Measurements from ENCODE around the gene ZNF48. TPM values are rescaled to one million over a fixed set of nuclear protein-coding genes. Genes with fewer than 3 reads are reported as not detected.
A peak's percentile ranks its signal among the peaks of the same experiment; 100 is the strongest.

Gene ZNF48
- total RNA-seq, 1 experiment from 2014 or later = 57.3 TPM

DNA sequence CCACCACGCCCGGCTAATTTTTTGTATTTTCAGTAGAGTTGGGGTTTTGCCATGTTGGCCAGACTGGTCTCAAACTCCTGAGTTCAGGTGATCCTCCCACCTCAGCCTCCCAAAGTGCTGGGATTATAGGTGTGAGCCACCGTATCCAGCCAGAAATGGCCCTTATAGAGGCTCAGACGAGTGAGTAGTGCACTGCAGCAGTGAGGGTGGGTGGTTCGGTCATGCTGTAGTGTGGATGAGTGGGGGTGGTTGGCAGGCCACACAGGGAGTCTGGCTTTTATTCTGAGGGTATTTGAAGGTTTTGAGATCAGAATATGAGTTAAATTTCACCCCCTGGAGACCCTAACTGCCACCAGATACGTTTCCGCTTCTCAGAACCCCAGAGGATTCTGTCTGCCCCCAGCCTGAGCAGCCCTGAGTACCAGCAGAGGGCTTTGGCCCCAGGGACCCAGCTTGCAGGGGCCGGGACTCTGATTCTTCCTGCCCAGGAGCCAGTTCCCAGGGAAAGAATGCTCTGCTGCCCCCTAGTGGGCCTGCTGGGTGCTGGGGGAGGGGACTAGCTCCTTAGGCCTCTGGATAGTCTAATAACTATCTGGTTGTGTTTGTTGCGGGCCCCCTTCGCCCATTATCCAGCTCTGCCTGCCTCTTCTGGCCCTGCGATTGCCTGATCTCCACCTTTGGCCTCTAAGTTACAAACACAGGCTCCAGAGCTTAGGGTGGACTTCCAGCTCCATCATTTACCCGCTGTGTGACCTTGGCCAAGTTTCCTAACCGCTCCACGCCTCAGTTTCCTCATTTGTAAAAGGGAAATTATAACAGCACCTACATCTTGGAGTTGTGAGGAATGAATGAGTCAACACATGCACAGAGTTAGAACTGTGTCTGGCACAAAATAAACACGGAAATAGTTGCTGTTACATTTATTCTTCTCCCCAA is 14.2 kb downstream of the ZNF48 start:
- H2BK5ac ChIP-seq (ENCODE audit: insufficient read length, low read length) = no peak overlapping the region
- peak; percentile 95 for TF ChIP-seq CTCF (conservative IDR thresholded peaks at IDR 0.05)
- Mint-ChIP-seq H3K4me1 (peaks cover 12 to 19% of the 10 kb centered on the region in 2 experiments), H3K27ac (peak overlapping the region in 2 of 3 experiments; percentile 55 to 62; a peak in 2 of 7 replicates), H3K9me3 (no peaks in the 10 kb centered on the region), H3K4me3 (peak overlapping the region; percentile 8 to 87; a peak in 3 of 5 replicates), H3K27me3 (ENCODE audit: low read depth) (peaks cover 2% of the 10 kb centered on the region; the same call in 1 of the 2 replicates), H3K36me3 (ENCODE audit: insufficient read depth in 1 of 3, low read depth in 3 of 3) (peaks cover 25 to 33% (median 28%) of the 10 kb centered on the region in 3 experiments; a peak in 6 of 7 replicates)
- no CpG with 5 or more reads among the region's 15 CpGs for WGBS (ENCODE audit: extremely low coverage, insufficient read length, low lambda C conversion rate)
- no peaks in the 10 kb centered on the region for H3K9me3 ChIP-seq (ENCODE audit: control insufficient read depth, low read depth, low read length)
- H4K8ac ChIP-seq (replicated peaks; ENCODE audit: insufficient read length, low read depth, low read length) = no peak overlapping the region
- H2BK20ac ChIP-seq (ENCODE audit: low read depth, low read length, poor library complexity, severe bottlenecking) = no peak overlapping the region
- H3K27ac ChIP-seq (ENCODE audit: insufficient read length, low read depth, low read length) = no peak overlapping the region
- H3K4ac ChIP-seq (ENCODE audit: low read depth, low read length) = no peak overlapping the region
- H4K20me1 ChIP-seq (ENCODE audit: control insufficient read depth, insufficient read depth, insufficient read length) = no peaks in the 10 kb centered on the region
- H3K23ac ChIP-seq (ENCODE audit: insufficient read length, low read depth, low read length) = no peak overlapping the region
- 0 out of 2 replicates have a peak, but pooled peaks cover 1% of the 10 kb centered on the region for H3K79me2 ChIP-seq (ENCODE audit: insufficient read depth, low read length)
- no peak overlapping the region for H3K9ac ChIP-seq (ENCODE audit: extremely low read depth, insufficient read length, low read length)
- no peak overlapping the region for H2BK120ac ChIP-seq (ENCODE audit: low read depth, low read length, poor library complexity, severe bottlenecking)
- H4K5ac ChIP-seq (ENCODE audit: insufficient read length, low read depth, low read length) = no peak overlapping the region
- H3K27me3 ChIP-seq (ENCODE audit: insufficient read depth, low read length) = no peaks in the 10 kb centered on the region
- DNase-seq = peak; percentile 92
- no peak overlapping the region for H3K18ac ChIP-seq (ENCODE audit: insufficient read length, low read depth, low read length)
- no peak overlapping the region for H4K91ac ChIP-seq (ENCODE audit: insufficient read length, low read depth, low read length)
- H3K4me2 ChIP-seq (ENCODE audit: insufficient read depth, insufficient read length, low read length) = no peak overlapping the region
- no peak overlapping the region for H2BK12ac ChIP-seq (ENCODE audit: insufficient read length, low read depth, low read length)
- H3K14ac ChIP-seq (ENCODE audit: insufficient read depth, low read length) = no peak overlapping the region
- H2AK5ac ChIP-seq (ENCODE audit: insufficient read length, low read length) = no peak overlapping the region
- no peak overlapping the region for H2BK15ac ChIP-seq (ENCODE audit: low read depth, low read length)
- no peak overlapping the region for H3K56ac ChIP-seq (ENCODE audit: insufficient read length, low read depth, low read length)
- H3K4me1 ChIP-seq (ENCODE audit: insufficient read depth, low read length) = no peaks in the 10 kb centered on the region
- no peaks in the 10 kb centered on the region for H3K79me1 ChIP-seq (ENCODE audit: insufficient read depth, low read depth, low read length, poor library complexity, severe bottlenecking)
- peaks cover 4% of the 10 kb centered on the region for H3K23me2 ChIP-seq (ENCODE audit: insufficient read length, low read depth, low read length, poor library complexity, severe bottlenecking)
- H3T11ph ChIP-seq (ENCODE audit: low read length) = no peak overlapping the region
- H2AFZ ChIP-seq (ENCODE audit: low read length) = no peak overlapping the region
